Heart left ventricle (tissue), 13 donors: ENCODE measurements around the gene ANK2.

Experiments used
- POLR2A ChIP-seq, 2 donors: fragments of 450-650 bp; IDR thresholded peaks; one replicate each; pipeline ENCODE4 v1.6.1; 2017; ENCODE audit warnings: antibody characterized with exemption in 2 of 2, mild to moderate bottlenecking in 2 of 2, moderate library complexity in 2 of 2
- TF ChIP-seq, protein P1 (sequence below), 12 donors: fragments of 200-600 bp; sonication (generic) in 4 of 12; IDR thresholded peaks; one replicate each; pipeline versions ENCODE4 v1.5.0 to v1.8.0; 2018 to 2022; ENCODE audit warnings: antibody characterized with exemption in 12 of 12, mild to moderate bottlenecking in 5 of 12
- donor health status: ischemic (EF 13 %, LVEDD 7.1; RV severe dilation, severe dysfunction).
- donor health status: DM: no; HTN: yes; CAD: no.
- donor health status: DM: no; HTN: no; CAD: no.
- donor health status: ischemic (EF 25% LVEDD 6.9; RV normal size, moderate dysfunction).
- donor health status: ischemic (EF 25% LVEDD 5.7; RV mildly dilated, moderate dysfunction).
- donor health status: ischemic (EF 35%, LVEDD 5.7; RV mildly dilated, moderate dysfunction).
- donor health status: nonischemic (EF 11% LVEDD 7.7; RV severe dilation, severe dysfunction).
- donor health status: DM: yes; HTN: yes; CAD: no.
- donor health status: PGD.
- donor health status: ischemic (EF 29% LVEDD 5.4; RV normal size, mild dysfunction).
- donor health status: nonischemic (EF 23%, LVEDD 6.1; RV moderate dilation, normal function).

DNA sequence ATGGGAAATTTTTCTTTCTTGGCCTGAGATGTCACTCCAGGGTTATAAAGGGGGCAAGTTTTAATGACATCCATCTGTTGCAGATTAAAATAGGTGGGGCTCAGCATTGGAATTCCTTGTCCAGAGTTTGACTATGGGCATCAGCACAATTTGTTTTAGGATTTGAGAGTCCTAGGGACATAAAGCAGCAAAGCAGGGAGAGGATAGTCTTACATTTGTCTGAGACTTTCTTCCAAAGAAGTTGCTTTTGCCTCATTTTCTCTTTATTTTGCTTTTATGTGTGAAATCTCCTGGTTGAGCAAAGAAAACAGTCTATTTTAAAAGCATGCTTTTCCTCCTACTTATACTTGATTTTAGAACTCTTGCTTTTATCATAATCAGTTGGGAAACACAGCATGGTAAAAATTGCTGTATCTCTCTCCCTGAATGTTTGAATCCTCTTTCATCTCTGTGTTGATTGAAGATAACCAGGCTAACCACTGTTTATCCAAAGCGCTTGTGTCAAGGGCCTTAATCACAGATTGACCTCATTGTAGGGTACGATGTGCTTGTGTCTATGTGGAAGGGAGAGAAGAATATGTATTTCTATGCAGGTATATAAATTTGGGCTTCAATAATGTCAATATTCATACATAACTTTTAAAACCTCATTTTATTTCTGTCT, 121.5 kb downstream of the ANK2 start:
- TF ChIP-seq, protein P1, sequence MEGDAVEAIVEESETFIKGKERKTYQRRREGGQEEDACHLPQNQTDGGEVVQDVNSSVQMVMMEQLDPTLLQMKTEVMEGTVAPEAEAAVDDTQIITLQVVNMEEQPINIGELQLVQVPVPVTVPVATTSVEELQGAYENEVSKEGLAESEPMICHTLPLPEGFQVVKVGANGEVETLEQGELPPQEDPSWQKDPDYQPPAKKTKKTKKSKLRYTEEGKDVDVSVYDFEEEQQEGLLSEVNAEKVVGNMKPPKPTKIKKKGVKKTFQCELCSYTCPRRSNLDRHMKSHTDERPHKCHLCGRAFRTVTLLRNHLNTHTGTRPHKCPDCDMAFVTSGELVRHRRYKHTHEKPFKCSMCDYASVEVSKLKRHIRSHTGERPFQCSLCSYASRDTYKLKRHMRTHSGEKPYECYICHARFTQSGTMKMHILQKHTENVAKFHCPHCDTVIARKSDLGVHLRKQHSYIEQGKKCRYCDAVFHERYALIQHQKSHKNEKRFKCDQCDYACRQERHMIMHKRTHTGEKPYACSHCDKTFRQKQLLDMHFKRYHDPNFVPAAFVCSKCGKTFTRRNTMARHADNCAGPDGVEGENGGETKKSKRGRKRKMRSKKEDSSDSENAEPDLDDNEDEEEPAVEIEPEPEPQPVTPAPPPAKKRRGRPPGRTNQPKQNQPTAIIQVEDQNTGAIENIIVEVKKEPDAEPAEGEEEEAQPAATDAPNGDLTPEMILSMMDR (IDR thresholded peaks at IDR 0.05), result no peak
- no peak for TF ChIP-seq POLR2A (IDR thresholded peaks at IDR 0.05)
